Lower leg skin (tissue), 3 donors: ENCODE measurements around the gene VWC2L.

Source experiments
- CTCF ChIP-seq, 3 donors: fragments of 450-650 bp; IDR thresholded peaks; one replicate each; pipeline ENCODE4 v1.5.1; 2016; ENCODE audit warnings: antibody characterized with exemption in 3 of 3, mild to moderate bottlenecking in 3 of 3, moderate library complexity in 2 of 3
- POLR2A ChIP-seq, 2 donors: fragments of 450-650 bp; IDR thresholded peaks; one replicate each; pipeline ENCODE4 v1.6.1; 2016 to 2017; ENCODE audit warnings: antibody characterized with exemption in 2 of 2, mild to moderate bottlenecking in 1 of 2, moderate library complexity in 1 of 2

GRCh38 chr2:214624166-214624760 lies 213.4 kb downstream of the VWC2L start:
- TF ChIP-seq POLR2A (IDR thresholded peaks at IDR 0.05) = no peak
- TF ChIP-seq CTCF (IDR thresholded peaks at IDR 0.05) = no peak
